Measurements from ENCODE around the gene ZBTB21.

ZBTB21 gene

GRCh38 chr21:42039470-42039901 is 29.3 kb upstream of the ZBTB21 start:
- peak; percentile 34 for DNase-seq

GRCh38 chr21:42038826-42039425 is 28.8 kb upstream of the ZBTB21 start:
- peak; percentile 70 for DNase-seq

DNA sequence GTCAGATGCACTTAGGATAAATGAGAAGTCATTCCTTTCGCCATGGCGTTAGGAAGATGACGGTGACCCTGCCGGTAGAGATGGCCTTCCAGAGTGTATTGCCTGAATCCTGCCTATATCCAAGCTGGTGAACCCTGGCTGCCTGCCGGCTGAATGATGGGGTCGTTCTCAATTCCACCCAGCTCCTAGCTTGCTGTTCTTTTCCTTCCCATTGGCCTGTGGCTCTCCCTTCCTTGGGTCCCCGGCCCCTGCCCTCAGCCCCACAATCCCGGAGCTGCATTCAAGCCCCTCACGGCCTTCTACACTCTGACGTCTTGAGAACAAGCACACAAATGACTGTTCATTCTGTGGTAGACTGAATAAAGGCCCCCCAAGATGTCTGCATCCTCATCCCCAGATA is 28.2 kb upstream of the ZBTB21 start:
- DNase-seq = no peak

GRCh38 chr21:42037943-42038342 is 27.8 kb upstream of the ZBTB21 start:
- DNase-seq = no peak

DNA sequence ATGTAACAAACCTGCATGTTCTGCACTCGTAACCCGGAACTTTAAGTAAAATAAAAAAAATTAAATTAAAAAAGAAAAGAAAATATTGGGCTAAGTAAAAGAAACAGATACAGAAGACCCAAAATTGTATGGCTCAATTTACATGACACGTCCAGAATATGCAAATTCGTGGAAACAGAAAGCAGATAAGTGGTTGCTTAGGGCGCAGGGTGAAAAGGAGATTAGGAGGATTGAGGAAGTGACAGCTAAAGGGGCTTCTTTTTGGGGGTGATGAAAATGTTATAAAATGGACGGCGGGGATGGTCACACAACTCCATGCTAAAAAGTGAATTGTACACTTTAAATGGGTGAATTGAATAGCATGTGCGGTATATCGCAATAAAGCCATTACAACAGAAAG is 27.4 kb upstream of the ZBTB21 start:
- no peak for DNase-seq

DNA sequence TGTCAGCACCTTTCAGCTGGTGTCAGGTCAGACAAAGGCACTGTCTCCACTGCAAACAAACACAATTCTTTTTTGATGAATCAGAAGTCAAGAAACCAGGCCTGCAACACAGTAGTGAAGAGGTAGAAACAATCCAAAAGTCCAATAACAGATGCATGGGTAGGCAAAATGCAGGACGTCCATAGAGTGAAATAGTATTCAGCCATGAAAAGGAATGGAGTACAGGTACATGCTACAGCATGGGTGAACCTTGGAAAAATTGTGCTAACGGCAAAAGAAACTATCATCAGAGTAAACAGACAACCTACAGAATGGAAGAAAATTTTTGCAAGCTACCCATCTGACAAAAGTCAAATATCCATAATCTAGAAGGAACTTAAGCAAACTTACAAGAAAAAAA is 26.2 kb upstream of the ZBTB21 start:
- DNase-seq = no peak

GRCh38 chr21:42032968-42033367 is 22.8 kb upstream of the ZBTB21 start:
- DNase-seq = no peak

- no peak for DNase-seq
Observed at GRCh38 chr21:42032266-42032665, 22.1 kb upstream of the ZBTB21 start.

DNA sequence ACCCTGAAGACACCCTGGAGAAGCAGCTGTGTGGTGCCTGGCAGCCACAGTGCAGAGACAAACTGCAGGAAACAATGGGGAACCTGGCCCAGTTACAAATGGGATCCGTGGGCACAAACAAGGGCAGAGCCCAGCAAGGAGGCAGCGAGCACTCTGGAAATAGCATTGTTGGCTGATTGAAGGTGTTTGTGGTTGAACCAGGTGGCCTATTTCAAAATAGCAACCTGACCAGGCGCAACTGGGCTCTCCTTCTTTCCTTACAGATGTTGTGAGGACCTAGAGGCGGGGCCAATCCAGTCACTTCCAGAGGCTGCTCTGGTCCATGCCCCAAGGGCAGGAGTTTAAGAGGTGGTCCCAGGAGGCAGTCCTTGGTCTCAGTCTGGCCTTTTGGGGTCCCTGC is 21.7 kb upstream of the ZBTB21 start:
- DNase-seq = no peak

DNA sequence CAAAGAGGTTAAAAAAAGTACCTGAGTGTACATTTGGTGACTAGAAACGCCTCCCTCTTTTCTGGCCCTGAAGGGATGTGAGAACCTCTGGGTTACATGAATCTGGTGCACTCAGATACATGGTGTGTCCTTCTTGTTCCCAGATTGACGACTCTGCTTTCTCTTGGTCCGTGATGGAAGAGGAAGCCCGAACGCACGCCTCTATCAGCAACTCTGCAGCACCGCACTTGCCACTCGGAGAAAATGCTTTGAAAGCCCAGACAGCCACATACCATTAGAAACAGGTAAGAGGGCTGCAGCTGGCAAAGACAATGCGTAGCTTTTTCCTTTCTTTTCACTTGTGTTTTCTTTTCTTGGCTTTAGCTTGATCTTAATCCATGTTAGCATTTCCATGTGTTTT is 21.1 kb upstream of the ZBTB21 start:
- no peak for DNase-seq

GRCh38 chr21:42030311-42030710 is 20.2 kb upstream of the ZBTB21 start:
- no peak for DNase-seq

DNA sequence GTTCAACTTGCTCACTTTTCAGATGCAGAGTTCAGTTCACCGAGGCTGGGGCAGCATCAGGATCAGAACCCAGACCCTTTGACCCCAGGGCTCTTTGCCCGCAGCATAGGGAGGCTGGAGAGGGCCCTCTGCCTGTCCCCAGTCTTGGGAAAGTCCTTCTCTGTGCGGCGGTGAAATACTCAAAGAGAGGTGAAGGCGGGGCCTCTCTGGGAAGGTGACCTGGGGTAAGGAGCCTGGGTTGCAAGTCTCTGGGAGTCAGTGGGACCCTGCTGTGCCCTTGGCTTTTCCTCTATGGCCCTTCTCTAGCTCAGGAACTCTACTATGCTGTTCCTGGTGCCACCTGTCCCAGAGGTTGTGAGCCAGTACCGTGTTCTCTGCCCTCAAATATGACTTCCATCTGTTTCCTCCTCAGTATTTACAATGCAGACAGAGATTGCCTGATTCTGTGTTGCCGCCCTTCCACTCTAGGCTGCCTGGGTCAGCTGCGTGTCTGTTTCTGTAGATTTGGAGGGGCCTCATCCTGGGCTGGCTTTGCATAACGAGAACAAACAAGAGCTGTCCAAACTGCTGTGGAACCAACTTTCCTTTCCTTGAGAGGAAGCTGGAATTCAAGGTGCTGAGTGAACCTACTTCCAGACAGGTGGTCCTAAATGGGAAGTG is 18.7 kb upstream of the ZBTB21 start:
- DNase-seq = no peak

- no peak for DNase-seq
Observed at GRCh38 chr21:42027822-42028765, 17.9 kb upstream of the ZBTB21 start.

GRCh38 chr21:42027085-42027821 is 17.1 kb upstream of the ZBTB21 start:
- peak; percentile 13 for DNase-seq

- no peak for DNase-seq
Observed at GRCh38 chr21:42026082-42026435, 15.9 kb upstream of the ZBTB21 start.

DNA sequence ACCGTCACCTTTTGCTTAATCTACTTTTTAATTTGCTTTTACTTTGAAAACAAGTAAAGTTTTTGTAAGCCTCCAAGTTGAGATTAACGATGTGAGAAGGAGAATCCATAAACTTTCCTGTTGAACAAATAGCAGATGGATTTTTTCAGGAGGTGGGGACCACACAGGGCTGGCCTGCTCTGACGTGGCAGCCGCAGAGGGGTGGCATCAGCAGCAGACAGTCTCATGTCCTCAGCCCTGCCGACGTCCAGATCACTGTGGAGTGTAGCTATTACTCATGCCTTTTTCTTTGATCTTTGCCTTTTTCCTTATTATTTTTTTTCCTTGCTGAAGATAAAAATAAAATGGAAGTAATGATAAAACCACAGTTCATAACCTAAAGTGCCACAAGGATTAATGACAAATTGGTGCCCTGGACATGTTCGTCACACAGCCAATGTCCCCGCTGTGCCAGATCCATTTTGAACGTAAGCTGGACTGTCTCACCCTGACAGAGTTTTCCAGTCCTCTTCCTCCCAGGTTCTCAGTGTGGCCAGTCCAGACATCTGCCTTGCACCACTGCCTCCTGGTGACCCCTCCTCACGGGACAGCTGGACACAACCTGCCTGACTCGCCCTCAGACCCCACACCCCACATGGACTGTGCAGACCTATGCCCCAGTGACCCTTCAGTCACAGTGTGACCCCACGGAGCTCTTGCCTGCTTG is 15.4 kb upstream of the ZBTB21 start:
- peak; percentile 69 for DNase-seq

DNA sequence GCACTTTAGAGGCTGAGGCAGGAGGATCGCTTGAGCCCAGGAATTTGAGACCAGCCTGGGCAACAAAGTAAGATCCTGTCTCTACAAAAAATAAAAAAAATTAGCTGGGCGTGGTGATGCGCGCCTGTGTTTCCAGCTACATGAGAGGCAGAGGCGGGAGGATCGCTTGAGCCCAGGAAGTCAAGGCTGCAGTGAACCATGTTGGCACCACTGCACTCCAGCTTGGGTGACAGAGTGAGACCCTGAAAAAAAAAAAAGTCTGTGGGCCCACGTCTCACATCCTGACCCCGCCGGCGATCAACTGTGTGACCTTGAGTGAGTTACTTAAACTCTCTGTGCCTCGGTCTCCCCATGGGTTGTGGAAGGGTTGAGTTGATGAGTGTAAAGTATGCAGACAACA is 12.7 kb upstream of the ZBTB21 start:
- no peak for DNase-seq

GRCh38 chr21:42022091-42022430 is 11.9 kb upstream of the ZBTB21 start:
- DNase-seq = no peak

DNA sequence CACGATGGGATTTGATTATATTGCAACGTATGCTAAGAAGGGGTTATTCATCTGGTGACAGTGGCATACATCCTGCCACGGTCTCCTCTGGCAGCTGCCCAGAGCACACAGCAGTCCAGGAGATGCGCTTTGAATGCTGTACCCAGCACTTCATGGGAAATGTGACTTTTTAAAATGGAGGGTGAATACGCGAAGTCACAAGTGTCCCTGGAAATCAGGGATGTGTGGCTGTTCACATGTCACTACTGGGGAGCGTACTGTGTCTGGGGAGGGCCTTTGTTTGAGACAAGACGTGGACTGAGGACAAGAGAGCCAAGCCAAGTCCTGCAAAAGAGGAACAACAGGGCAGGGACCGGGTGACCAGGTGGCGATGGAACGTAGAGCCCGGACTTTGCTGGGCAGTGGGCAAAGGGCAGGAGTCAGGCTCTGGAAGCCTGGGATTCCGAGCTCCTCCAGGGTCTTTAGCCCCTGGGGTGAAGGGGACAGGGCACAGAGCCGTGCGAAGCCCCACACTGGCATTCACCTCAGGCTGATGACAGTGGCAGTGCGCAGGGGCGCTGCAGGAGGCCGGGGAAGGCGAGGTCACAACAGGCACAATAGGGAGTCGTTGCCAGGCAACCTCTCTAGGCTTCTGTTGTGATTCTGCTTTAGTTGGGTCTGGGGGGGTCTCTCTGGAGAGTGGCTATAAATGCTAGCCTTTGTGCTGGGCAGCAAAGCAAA is 11.4 kb upstream of the ZBTB21 start:
- no peak for DNase-seq

DNA sequence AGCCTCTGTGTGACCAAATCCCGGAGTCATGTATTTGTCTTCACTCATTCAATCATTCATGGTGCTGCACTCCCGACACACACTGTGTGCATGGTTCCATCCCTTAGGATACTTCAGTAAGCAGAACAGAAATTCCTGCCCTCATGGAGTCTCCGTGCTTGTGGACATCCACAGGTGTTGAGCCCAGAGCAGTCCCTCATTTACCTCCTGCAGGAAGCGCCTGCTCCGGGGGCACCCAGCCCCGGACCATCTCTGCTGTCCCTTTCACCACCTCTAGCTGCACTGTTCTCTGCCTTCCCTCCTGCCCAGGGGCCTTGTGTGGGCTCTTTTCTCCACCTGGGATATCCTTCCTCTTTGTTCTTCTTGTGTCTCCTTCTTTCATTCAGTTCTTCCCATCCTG is 9.5 kb upstream of the ZBTB21 start:
- DNase-seq = no peak

DNA sequence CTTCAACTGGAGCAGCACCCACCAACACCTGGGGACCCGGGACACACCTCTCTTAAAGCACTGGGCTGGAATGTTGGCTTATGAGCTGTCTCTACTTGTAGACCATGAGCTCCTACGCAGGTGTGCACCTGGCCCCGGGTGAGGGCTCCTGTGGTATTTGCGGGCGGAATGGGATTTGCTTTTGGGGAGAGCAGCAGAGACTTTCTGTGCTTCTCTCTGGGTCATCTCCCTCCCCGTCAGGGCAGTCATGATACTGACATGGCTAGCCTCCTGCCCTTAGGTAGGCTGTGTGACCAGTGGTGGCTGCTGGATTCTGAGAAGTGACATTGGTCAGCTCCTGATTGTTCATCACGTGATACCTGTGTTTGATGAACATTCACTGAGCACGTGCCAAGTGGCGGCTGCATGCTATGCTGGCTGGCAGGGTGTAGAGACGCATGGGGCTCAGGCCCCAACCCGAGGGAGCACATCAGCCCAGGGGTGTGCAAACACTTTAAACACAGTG is 9.0 kb upstream of the ZBTB21 start:
- no peak for DNase-seq

- DNase-seq = no peak
Observed at GRCh38 chr21:42017022-42017421, 6.9 kb upstream of the ZBTB21 start.

Data from fibroblast of skin of right quadriceps (primary cell).